Neuron (in vitro differentiated cells): Measurements from ENCODE around the gene COASY.
A peak's percentile ranks its signal among the peaks of the same experiment; 100 is the strongest.
"Not testable (repeated sequence)": the region's sequence is repeated elsewhere in the genome, so short reads cannot be mapped to it uniquely, and the experiment has no call there.

Source experiments
- H2AFZ ChIP-seq: one replicate; pipeline ENCODE4 v1.6.1; 2013; ENCODE audit warnings: low read depth, mild to moderate bottlenecking, inconsistent platforms, low read length, moderate library complexity
- H3K27me3 ChIP-seq: one replicate; pipeline ENCODE4 v1.6.1; 2013; ENCODE audit warnings: low read length; ENCODE audit not compliant: insufficient read depth
- H3K36me3 ChIP-seq: one replicate; pipeline ENCODE4 v1.6.1; 2013; ENCODE audit warnings: low read length; ENCODE audit not compliant: insufficient read depth
- H3K4me1 ChIP-seq: one replicate; pipeline ENCODE4 v1.6.1; 2013; ENCODE audit warnings: low read length; ENCODE audit not compliant: insufficient read depth
- H3K4me3 ChIP-seq: 2 replicates; pipeline ENCODE4 v1.5.1; 2013; ENCODE audit warnings: mild to moderate bottlenecking, low read length, moderate library complexity
- H3K9me3 ChIP-seq: one replicate; pipeline ENCODE4 v1.6.1; 2013; ENCODE audit warnings: low read length

Gene COASY

DNA sequence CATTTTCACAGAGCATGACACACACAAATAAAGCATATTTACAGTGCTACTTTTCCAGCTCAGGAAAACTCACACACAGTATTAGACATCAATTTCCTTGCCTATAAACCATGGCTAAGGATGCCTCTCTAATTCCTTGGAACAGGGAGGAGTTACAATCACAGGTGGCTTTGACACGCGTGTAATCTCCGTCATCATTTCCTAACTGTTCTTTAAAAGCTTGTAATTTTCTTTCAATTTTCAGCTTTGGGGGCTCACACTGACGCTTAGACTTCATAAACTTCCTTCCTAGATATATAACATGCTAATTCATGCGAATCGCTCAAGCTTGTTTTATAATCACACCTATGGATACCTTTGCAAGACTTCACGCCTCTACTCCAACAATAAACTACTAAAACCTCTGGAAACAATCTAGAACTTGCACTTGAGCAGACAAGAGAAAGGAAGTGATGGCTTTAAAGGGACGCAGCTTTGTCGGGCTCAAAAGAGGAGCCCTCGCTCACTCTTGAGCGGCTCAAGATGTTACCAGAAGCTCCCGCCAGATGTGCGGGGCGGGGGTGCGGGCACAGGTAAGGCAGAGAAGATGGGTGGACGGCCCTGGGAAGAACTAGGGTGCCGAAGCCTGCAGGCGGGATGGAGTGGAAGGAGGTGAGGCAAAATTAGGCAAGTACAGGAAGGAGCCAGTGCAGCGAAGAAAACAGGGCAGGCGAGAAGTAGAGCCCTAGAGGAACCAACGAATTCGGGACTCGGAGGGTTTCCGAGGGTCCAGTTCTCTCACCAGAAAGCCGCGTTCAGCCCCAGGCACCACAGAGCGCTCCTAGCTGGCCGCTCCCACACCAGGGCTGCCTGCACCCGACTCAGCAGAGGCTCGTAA is 46.6 kb downstream of the COASY start:
- Histone ChIP-seq H3K9me3 (no peaks in the 10 kb centered on the region), H3K4me3 (peak overlapping the region; percentile 90), H2AFZ (peak overlapping the region; percentile 14), H3K36me3 (peaks cover 18% of the 10 kb centered on the region), H3K27me3 (no peaks in the 10 kb centered on the region), H3K4me1 (peaks cover 18% of the 10 kb centered on the region)

DNA sequence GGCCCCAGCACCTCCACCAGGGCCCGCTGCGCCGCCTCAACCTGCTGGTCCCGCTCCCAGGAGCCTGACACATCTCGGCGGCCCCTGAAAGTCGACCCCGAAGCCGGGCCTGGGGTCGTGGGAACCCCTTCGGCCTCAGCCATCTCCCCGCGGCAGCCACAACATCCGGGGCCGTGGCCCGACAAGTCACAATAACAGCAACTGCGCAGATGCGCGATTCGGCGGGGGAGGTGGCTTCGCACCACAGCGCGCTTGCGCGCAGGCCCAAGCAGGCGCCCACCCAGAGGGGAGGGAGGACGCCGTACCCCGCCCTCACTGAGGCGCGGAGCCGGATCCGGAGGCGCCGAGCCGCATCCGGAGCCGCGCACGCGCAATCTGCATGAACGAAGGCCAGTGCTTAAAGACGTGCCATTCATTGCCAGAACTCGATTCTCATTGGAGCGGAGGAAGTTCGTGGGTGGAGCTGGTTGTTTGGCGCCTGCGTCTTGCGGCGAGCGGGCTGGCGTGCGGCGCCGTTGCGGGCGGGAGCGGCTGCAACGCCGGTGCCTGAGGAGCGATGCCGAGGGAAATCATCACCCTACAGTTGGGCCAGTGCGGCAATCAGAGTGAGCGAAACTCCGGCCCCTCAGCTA is 47.4 kb downstream of the COASY start, which contains the start of the genes RETREG3 and TUBG1:
TSS of gene RETREG3 (minus strand) at position 193 of the 632 bp plus-strand sequence. CDS start at position 143, 50 bp downstream.
TSS of gene TUBG1 (plus strand) at position 502 of the 632 bp plus-strand sequence. CDS start at position 557, 55 bp downstream.
- H3K4me1 ChIP-seq = peaks cover 18% of the 10 kb centered on the region
- H2AFZ ChIP-seq = peak within 1 kb of the TSS; percentile 88
- H3K4me3 ChIP-seq = peak within 1 kb of the TSS; percentile 90
- H3K27me3 ChIP-seq = no peaks in the 10 kb centered on the region
- H3K9me3 ChIP-seq = no peaks in the 10 kb centered on the region
- peaks cover 24% of the 10 kb centered on the region for H3K36me3 ChIP-seq

DNA sequence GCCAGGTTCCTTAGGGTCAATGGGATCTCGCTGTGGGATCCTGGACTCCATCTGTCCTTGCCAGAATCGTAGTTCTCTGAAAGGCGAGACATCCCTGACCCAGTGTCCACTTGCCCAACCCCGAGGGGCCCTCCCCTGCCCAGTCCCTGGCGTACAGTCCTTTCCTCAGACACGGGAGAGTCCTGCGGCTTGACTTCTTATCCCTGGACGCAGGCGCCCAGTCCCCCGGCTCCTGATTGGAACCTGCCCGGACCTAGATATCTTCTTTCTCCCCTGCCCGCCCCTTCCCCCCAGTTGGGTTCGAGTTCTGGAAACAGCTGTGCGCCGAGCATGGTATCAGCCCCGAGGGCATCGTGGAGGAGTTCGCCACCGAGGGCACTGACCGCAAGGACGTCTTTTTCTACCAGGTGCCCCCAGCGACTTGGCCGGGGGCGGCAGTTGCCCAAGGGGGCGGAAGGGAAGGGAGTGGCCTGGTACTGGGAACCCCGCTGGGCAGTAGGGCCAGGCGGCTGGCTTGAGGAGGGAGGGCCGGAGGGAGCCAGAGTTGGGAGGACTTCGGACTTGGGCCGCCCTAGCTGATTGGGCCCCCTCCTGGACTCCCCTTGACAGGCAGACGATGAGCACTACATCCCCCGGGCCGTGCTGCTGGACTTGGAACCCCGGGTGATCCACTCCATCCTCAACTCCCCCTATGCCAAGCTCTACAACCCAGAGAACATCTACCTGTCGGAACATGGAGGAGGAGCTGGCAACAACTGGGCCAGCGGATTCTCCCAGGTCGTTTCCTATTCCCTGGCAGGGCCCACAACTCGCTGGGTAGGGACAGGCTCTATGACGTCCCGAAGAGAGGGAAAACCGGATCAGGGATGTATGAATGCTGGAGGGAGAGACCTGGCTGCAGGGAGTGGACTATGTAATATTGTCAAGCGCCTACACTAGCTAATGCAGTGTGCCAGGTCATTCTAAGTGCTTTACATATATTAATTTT is 48.2 kb downstream of the COASY start:
- peak overlapping the region; percentile 87 for H3K4me3 ChIP-seq
- not testable (repeated sequence) for H3K9me3 ChIP-seq, H3K27me3 ChIP-seq
- peaks cover 32% of the 10 kb centered on the region for H3K36me3 ChIP-seq
- H3K4me1 ChIP-seq = peaks cover 16% of the 10 kb centered on the region
- H2AFZ ChIP-seq = peak overlapping the region; percentile 88

GRCh38 chr17:42612013-42612412 is 50.1 kb downstream of the COASY start:
- Histone ChIP-seq H3K27me3 (no peaks in the 10 kb centered on the region), H3K4me3 (no peak overlapping the region), H3K36me3 (peaks cover 41% of the 10 kb centered on the region), H3K9me3 (no peaks in the 10 kb centered on the region), H3K4me1 (peaks cover 15% of the 10 kb centered on the region), H2AFZ (no peak overlapping the region)

- peaks cover 41% of the 10 kb centered on the region for H3K36me3 ChIP-seq
- H2AFZ ChIP-seq = no peak overlapping the region
- H3K4me3 ChIP-seq = no peak overlapping the region
- H3K9me3 ChIP-seq = no peaks in the 10 kb centered on the region
- no peaks in the 10 kb centered on the region for H3K27me3 ChIP-seq
- peaks cover 3% of the 10 kb centered on the region for H3K4me1 ChIP-seq
Measured at GRCh38 chr17:42613699-42614295, 51.8 kb downstream of the COASY start.
